ENCODE data around the gene CHST15. TPM values are rescaled to one million over a fixed set of nuclear protein-coding genes. Genes with fewer than 3 reads are reported as not detected.

Gene CHST15
- total and polyA plus RNA-seq, 7 experiments from 2014 or later: 0.27 to 43.3 (median 2.2) TPM

DNA sequence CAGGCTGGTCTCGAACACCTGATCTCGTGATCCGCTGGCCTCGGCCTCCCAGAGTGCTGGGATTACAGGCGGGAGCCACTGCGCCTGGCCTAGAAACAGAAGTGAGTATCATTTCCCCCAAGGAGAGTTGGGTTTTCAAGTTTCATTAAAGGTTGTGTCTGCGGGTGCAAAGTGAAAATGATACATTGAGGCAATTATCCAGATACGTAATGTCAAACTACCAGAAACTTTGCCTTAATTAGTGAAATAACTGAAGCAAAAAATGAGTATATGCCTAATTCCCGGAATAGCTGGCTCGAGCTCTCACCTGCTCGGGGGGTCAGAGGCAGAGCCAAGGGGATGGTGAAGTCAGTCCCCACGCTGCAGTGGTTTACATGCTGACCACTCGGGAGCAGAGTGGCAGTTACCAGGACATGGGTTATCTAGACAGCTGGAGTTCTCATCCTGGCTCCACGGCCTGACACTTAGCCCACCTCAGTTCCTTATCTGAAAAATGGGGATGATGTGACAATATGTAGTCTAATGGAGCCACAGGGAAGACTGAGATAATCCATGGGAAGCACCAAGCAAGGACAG lies 25.5 kb downstream of the CHST15 start:
- ChIA-PET POLR2A (no interaction called here), CTCF (no interaction called here)
- no peak for ATAC-seq

DNA sequence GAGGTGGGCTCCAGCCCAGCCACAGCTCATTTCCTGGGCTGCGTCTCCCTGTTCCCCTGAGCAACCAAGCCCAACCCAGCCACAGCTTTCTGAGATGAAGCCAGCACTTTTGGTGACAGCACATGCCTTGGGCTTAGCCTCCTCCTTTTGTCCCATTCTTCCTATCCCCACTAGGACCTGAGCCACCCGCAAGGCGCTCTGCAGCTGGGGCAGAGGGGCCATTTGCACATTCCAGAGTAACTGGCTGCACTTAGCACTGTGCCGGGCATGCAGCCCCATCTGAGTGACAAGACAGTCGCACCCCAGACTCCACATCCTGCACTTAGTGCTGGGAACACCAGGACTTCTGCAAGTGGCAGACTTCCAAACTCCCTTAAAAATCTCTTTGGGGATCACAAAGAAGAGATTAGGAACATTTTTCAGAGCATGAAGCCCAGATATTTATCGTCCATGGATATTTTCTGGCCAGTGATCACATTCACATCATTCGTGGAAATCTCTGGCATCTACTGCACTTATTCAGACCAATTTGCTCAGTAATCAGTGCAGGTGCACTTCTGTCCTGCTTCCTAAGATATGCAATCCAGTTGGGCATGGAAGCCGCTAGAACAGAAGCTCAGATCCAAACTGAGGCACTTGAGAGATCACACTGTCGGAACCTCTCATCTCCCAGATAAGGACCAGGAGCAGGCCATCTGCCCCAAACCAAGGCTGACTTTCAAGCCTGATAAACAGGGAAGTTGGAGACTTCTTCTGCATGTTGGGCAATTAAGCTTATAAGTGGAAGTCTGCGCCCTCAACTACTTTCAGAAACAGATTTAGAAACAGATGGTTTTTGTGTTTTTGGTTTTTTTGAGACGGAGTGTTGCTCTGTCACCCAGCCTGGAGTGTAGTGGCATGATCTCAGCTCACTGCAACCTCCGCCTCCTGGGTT lies 26.4 kb downstream of the CHST15 start:
- H3K36me3 ChIP-seq (ENCODE audit: control insufficient read depth in 2 of 3, insufficient read depth in 3 of 3, low read length in 3 of 3): no peaks in the 10 kb centered on the region
- Mint-ChIP-seq H3K27ac (peak overlapping the region in 2 of 9 donors; percentile 19 to 65), H3K27me3 (peaks cover 0 to 17% (median 0%) of the 10 kb centered on the region in 5 donors), H3K4me3 (peak overlapping the region in 3 of 10 donors; percentile 22 to 83 (median 53)), H3K36me3 (peaks cover 0 to 2% (median 0%) of the 10 kb centered on the region in 5 donors), H3K4me1 (peaks cover 4 to 40% (median 33%) of the 10 kb centered on the region in 7 donors), H3K9me3 (no peaks in the 10 kb centered on the region)
- ATAC-seq: peak; percentile 20
- no peak overlapping the region for H3K27ac ChIP-seq (ENCODE audit: low read depth, low read length)
- intact Hi-C loops (cut with micrococcal nuclease): no loop called here
- no peak overlapping the region for H3K4me3 ChIP-seq (ENCODE audit: low read length)
- DNase-seq: no peak
- H3K27me3 ChIP-seq (ENCODE audit: control insufficient read depth in 2 of 2, insufficient read depth in 2 of 2, low read length in 2 of 2): no peaks in the 10 kb centered on the region
- ChIA-PET POLR2A (no interaction called here), CTCF (no interaction called here)
- H3K9me3 ChIP-seq (ENCODE audit: control insufficient read depth in 2 of 3, low read length in 3 of 3): no peaks in the 10 kb centered on the region
- peaks cover 0 to 14% of the 10 kb centered on the region in 2 donors for H3K4me1 ChIP-seq (ENCODE audit: control insufficient read depth in 2 of 2, insufficient read depth in 2 of 2, low read length in 2 of 2)

More for the DNA sequence above, 25.5 kb downstream of the CHST15 start:
- H3K36me3 ChIP-seq (ENCODE audit: control insufficient read depth in 2 of 3, insufficient read depth in 3 of 3, low read length in 3 of 3): no peaks in the 10 kb centered on the region
- Mint-ChIP-seq H3K9me3 (no peaks in the 10 kb centered on the region), H3K4me1 (peaks cover 4 to 49% (median 33%) of the 10 kb centered on the region in 7 donors), H3K4me3 (no peak overlapping the region), H3K36me3 (peaks cover 0 to 2% (median 0%) of the 10 kb centered on the region in 5 donors), H3K27me3 (peaks cover 0 to 20% (median 1%) of the 10 kb centered on the region in 5 donors), H3K27ac (no peak overlapping the region)
- no peak overlapping the region for H3K4me3 ChIP-seq (ENCODE audit: low read length)
- no peak overlapping the region for H3K27ac ChIP-seq (ENCODE audit: low read depth, low read length)
- peaks cover 0 to 14% of the 10 kb centered on the region in 2 donors for H3K4me1 ChIP-seq (ENCODE audit: control insufficient read depth in 2 of 2, insufficient read depth in 2 of 2, low read length in 2 of 2)
- DNase-seq: no peak
- H3K27me3 ChIP-seq (ENCODE audit: control insufficient read depth in 2 of 2, insufficient read depth in 2 of 2, low read length in 2 of 2): no peaks in the 10 kb centered on the region
- no peaks in the 10 kb centered on the region for H3K9me3 ChIP-seq (ENCODE audit: control insufficient read depth in 2 of 3, low read length in 3 of 3)
- intact Hi-C loops (cut with micrococcal nuclease): no loop called here

DNA sequence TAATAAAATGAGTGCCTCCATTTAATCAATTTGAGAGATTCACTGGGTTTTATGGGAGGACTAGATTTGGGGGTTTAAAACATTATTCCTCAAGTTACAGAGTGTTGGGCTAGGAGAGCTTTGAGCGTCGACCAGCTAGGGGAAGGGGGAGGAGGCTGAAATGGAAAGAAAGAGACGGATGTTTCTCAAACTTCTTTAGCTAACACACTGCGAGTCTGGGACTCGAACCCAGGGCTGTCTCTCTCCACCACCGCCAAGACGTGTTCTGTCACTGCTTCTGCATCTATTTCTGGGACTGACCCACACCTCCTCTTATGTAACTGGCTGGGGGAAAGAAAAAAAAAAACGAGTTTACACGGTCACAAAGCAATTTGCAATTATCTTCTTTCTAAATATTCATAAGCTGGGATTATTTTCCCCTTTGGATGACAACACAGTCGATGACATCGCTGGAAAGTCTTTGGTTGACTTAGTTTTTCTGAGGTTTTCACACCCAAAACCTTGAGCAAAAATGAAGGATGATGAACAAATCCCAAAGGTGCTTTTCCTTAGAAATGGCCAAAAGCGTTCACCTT lies 27.2 kb downstream of the CHST15 start:
- Histone ChIP-seq H3K9me3 (ENCODE audit: control insufficient read depth in 2 of 3, low read length in 3 of 3) (no peaks in the 10 kb centered on the region), H3K4me3 (ENCODE audit: low read length) (no peak overlapping the region), H3K27me3 (ENCODE audit: control insufficient read depth in 2 of 2, insufficient read depth in 2 of 2, low read length in 2 of 2) (no peaks in the 10 kb centered on the region), H3K27ac (ENCODE audit: low read depth, low read length) (no peak overlapping the region), H3K4me1 (ENCODE audit: control insufficient read depth in 2 of 2, insufficient read depth in 2 of 2, low read length in 2 of 2) (peaks cover 0 to 14% of the 10 kb centered on the region in 2 donors), H3K36me3 (ENCODE audit: control insufficient read depth in 2 of 3, insufficient read depth in 3 of 3, low read length in 3 of 3) (no peaks in the 10 kb centered on the region)
- Mint-ChIP-seq H3K4me1 (peaks cover 4 to 37% (median 32%) of the 10 kb centered on the region in 7 donors), H3K27ac (peak overlapping the region in 4 of 9 donors; percentile 19 to 93 (median 60)), H3K27me3 (peaks cover 0 to 14% (median 0%) of the 10 kb centered on the region in 5 donors), H3K9me3 (no peaks in the 10 kb centered on the region), H3K4me3 (peak overlapping the region in 7 of 10 donors; percentile 7 to 83 (median 27)), H3K36me3 (peaks cover 0 to 2% (median 0%) of the 10 kb centered on the region in 5 donors)
- ATAC-seq: no peak
- intact Hi-C loops (cut with micrococcal nuclease): no loop called here
- ChIA-PET CTCF (no interaction called here), POLR2A (no interaction called here)
- DNase-seq: no peak

DNA sequence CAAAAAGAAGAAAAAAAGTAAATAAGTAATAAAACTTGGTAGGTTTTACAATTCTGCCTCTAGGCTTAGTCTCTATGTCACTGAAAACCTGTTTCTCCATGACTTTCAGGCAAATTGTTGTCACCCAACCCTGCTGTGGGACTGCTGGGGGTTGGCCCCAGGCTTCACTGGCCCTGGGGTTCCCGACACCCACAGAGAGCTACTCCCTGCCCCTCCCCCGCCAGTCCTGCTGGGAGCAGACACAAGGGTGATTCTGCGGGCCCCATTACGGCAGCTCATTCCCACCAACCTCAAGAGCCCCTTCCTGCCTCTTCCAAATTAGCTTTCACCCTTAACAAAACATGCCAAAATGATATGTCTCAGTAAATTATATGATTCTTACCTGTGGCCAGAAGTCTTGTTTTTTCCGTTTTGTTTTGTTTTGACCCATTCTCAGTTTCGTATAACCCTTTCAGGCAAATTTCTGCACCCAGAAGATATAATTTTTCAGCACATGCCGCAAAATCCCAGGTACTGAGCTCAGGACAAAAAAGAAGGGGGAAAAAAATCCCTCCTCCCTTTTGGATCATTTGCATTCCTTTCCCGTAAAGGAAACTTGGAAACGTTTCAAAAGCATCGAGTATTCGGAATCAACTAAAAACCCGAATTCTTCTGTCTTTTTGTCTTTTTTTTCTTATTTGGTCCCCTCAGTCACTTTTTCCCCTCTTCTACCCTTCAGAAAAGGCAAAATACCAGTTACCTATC lies 27.8 kb downstream of the CHST15 start:
- DNase-seq: no peak
- H3K27me3 Mint-ChIP-seq: peaks cover 0 to 14% (median 0%) of the 10 kb centered on the region in 5 donors
- H3K4me1 Mint-ChIP-seq: peaks cover 4 to 37% (median 32%) of the 10 kb centered on the region in 7 donors
- H3K36me3 Mint-ChIP-seq: peaks cover 0 to 2% (median 0%) of the 10 kb centered on the region in 5 donors
- no peaks in the 10 kb centered on the region for H3K9me3 Mint-ChIP-seq
- Histone ChIP-seq H3K27me3 (ENCODE audit: control insufficient read depth in 2 of 2, insufficient read depth in 2 of 2, low read length in 2 of 2) (no peaks in the 10 kb centered on the region), H3K4me3 (ENCODE audit: low read length) (no peak overlapping the region), H3K4me1 (ENCODE audit: control insufficient read depth in 2 of 2, insufficient read depth in 2 of 2, low read length in 2 of 2) (peaks cover 0 to 14% of the 10 kb centered on the region in 2 donors), H3K9me3 (ENCODE audit: control insufficient read depth in 2 of 3, low read length in 3 of 3) (no peaks in the 10 kb centered on the region), H3K27ac (ENCODE audit: low read depth, low read length) (no peak overlapping the region), H3K36me3 (ENCODE audit: control insufficient read depth in 2 of 3, insufficient read depth in 3 of 3, low read length in 3 of 3) (no peaks in the 10 kb centered on the region)
- ChIA-PET POLR2A (no interaction called here), CTCF (interaction anchor here (0.7 kb wide), 1 partner anchor 71 kb away, joined by 3 read pairs; no protein-coding TSS in a partner anchor)
- H3K27ac Mint-ChIP-seq: peak overlapping the region in 7 of 9 donors; percentile 14 to 93 (median 55)
- peak overlapping the region in 7 of 10 donors; percentile 10 to 88 (median 78) for H3K4me3 Mint-ChIP-seq
- no peak for ATAC-seq
- intact Hi-C loops (cut with micrococcal nuclease): no loop called here

DNA sequence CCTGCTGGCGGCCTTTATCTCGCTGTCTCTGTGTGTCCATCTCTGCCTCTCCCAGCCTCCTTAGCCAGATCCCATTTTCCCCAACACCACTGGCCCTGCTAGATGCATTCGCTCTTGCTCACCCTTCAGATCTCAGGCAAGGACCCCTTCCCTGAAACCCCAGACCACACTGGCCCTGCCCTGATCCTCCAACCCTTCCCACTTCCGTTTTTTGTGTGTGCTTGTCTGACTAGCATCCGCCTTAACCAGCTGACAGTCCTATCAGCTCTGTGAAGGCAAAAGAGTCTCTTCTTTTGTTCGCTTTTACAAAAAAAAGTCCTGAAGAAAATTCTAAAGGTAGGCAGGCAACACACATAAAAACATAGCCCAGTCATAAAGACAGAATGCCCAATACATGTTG lies 28.7 kb downstream of the CHST15 start:
- CTCF ChIA-PET: interaction anchor here (0.7 kb wide), 1 partner anchor 70 kb away, joined by 3 read pairs; no protein-coding TSS in a partner anchor
- Histone ChIP-seq H3K36me3 (ENCODE audit: control insufficient read depth in 2 of 3, insufficient read depth in 3 of 3, low read length in 3 of 3) (no peaks in the 10 kb centered on the region), H3K9me3 (ENCODE audit: control insufficient read depth in 2 of 3, low read length in 3 of 3) (no peaks in the 10 kb centered on the region), H3K27ac (ENCODE audit: low read depth, low read length) (no peak overlapping the region), H3K27me3 (ENCODE audit: control insufficient read depth in 2 of 2, insufficient read depth in 2 of 2, low read length in 2 of 2) (no peaks in the 10 kb centered on the region), H3K4me3 (ENCODE audit: low read length) (no peak overlapping the region), H3K4me1 (ENCODE audit: control insufficient read depth in 2 of 2, insufficient read depth in 2 of 2, low read length in 2 of 2) (peaks cover 0 to 14% of the 10 kb centered on the region in 2 donors)
- intact Hi-C loops (cut with micrococcal nuclease): no loop called here
- peaks cover 0 to 2% (median 0%) of the 10 kb centered on the region in 5 donors for H3K36me3 Mint-ChIP-seq
- peaks cover 4 to 37% (median 32%) of the 10 kb centered on the region in 7 donors for H3K4me1 Mint-ChIP-seq
- peaks cover 0 to 14% (median 0%) of the 10 kb centered on the region in 5 donors for H3K27me3 Mint-ChIP-seq
- H3K4me3 Mint-ChIP-seq: peak overlapping the region in 9 of 10 donors; percentile 73 to 90 (median 83)
- POLR2A ChIA-PET: interaction anchor here (0.6 kb wide), 1 partner anchor 635 kb away, joined by 3 read pairs; no protein-coding TSS in a partner anchor
- ATAC-seq (peak; percentile 71), DNase-seq (peak in 5 of 9 donors; percentile 20 to 50 (median 32))
- peak overlapping the region; percentile 53 to 95 (median 88) for H3K27ac Mint-ChIP-seq
- no peaks in the 10 kb centered on the region for H3K9me3 Mint-ChIP-seq
